Measurements from ENCODE around the gene ZMYND10.

- no peak for TF ChIP-seq CTCF (IDR thresholded peaks at IDR 0.05)
- no peak for TF ChIP-seq EP300 (IDR thresholded peaks at IDR 0.05)
- TF ChIP-seq POLR2A (IDR thresholded peaks at IDR 0.05): no peak
- no peak for TF ChIP-seq POLR2AphosphoS5 (IDR thresholded peaks at IDR 0.05)
Observed at GRCh38 chr3:50354186-50354764, 8.7 kb upstream of the ZMYND10 start.

Data from upper lobe of left lung (tissue), 4 donors.